ENCODE data around the gene TMEM179. TPM values are rescaled to one million over a fixed set of nuclear protein-coding genes. Genes with fewer than 3 reads are reported as not detected.

Gene TMEM179
- total RNA-seq, 2 donors from 2014 or later = 8.2 to 15.7 TPM

DNA sequence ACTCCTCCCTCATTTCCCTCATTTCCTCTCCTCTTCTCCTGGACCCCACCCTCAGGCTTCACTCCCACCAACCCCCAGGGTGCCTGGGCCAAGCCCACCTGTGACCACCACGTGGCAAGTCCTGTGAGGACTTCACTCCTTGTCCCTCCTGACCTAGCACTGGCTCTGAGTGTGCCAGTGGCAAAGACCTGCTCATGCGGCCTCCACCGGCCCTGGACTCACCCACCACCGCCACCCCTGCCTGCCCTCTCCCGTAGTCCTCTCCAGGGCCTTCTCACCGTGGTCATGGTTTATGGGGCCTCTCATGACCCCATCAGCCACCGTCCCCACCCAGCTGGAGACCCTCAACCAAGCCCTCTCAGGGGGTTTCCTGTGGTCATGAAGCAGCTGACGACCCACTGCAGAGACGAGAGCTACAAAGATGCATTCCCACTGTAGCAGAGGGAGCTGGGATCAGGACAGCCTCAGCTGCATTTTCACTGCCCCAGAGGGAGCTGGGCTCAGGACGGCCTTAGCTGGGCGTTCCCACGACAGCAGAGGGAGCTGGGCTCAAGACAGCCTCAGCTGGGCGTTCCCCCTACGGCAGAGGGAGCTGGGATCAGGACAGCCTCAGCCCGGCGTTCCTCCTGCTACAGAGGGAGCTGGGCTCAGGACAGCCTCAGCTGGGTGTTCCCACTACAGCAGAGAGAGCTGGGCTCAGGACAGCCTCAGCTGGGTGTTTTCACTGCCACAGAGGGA, 28.2 kb downstream of the TMEM179 start:
- Mint-ChIP-seq H3K4me3 (no peak overlapping the region), H3K4me1 (peaks cover 6% of the 10 kb centered on the region), H3K9me3 (no peaks in the 10 kb centered on the region), H3K27ac (no peak overlapping the region), H3K36me3 (ENCODE audit: low read depth) (no peaks in the 10 kb centered on the region), H3K27me3 (ENCODE audit: insufficient read depth) (no peaks in the 10 kb centered on the region)
- 88 to 91% methylated on average over 10 to 16 of the region's 16 CpGs for WGBS, 2 experiments (ENCODE audit: insufficient coverage in 1 of 2, insufficient read length in 1 of 2)
- H3K4me3 ChIP-seq (ENCODE audit: low read length) = no peak overlapping the region
- no peaks in the 10 kb centered on the region for H3K4me1 ChIP-seq (ENCODE audit: control insufficient read depth, insufficient read depth, low read length)
- H3K9ac ChIP-seq (ENCODE audit: extremely low read depth, low read length, poor library complexity, severe bottlenecking) = no peak overlapping the region
- TF ChIP-seq, protein P1, sequence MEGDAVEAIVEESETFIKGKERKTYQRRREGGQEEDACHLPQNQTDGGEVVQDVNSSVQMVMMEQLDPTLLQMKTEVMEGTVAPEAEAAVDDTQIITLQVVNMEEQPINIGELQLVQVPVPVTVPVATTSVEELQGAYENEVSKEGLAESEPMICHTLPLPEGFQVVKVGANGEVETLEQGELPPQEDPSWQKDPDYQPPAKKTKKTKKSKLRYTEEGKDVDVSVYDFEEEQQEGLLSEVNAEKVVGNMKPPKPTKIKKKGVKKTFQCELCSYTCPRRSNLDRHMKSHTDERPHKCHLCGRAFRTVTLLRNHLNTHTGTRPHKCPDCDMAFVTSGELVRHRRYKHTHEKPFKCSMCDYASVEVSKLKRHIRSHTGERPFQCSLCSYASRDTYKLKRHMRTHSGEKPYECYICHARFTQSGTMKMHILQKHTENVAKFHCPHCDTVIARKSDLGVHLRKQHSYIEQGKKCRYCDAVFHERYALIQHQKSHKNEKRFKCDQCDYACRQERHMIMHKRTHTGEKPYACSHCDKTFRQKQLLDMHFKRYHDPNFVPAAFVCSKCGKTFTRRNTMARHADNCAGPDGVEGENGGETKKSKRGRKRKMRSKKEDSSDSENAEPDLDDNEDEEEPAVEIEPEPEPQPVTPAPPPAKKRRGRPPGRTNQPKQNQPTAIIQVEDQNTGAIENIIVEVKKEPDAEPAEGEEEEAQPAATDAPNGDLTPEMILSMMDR (conservative IDR thresholded peaks at IDR 0.05) = no peak
- DNase-seq = peak; percentile 64
- no peaks in the 10 kb centered on the region for H3K36me3 ChIP-seq (ENCODE audit: control insufficient read depth, insufficient read depth, low read length)
- no peaks in the 10 kb centered on the region for H3K27me3 ChIP-seq (ENCODE audit: control insufficient read depth, insufficient read depth, low read length, poor library complexity, severe bottlenecking)
- H3K9me3 ChIP-seq (ENCODE audit: control insufficient read depth, low read length) = no peaks in the 10 kb centered on the region
- H3K27ac ChIP-seq (ENCODE audit: low read depth, low read length) = peak overlapping the region; percentile 2

DNA sequence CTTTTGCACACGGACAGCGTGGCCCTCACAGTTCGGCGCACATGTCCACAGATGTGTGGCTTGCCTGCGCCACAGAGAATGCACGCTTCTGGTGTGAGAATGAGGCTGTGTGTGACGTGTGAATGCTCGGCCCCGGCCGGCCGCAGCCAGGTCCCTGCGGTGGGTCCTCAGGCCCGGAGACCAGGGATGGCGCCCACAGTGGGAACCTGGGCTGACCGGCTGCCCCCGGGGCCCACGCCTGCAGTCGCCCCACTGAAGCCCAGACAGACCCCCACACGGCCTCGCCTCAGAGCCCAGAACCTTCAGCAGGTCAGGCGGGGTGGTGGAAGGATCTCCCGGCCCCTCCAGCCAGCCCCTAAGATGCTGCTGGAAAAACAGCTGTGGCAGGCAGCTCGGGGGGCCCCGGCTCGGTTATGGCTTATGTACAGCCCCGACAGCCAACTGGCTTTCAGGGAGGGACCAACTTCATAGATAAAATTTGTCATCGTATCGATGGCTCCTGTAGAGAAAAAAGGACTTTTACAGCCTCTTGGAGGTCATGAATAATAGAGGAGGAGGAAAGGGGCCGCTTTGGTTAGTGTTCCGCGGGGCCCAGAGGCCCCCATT, 29.5 kb downstream of the TMEM179 start:
- Histone ChIP-seq H3K4me1 (ENCODE audit: control insufficient read depth, insufficient read depth, low read length) (no peaks in the 10 kb centered on the region), H3K4me3 (ENCODE audit: low read length) (no peak overlapping the region), H3K27ac (ENCODE audit: low read depth, low read length) (no peak overlapping the region), H3K27me3 (ENCODE audit: control insufficient read depth, insufficient read depth, low read length, poor library complexity, severe bottlenecking) (no peaks in the 10 kb centered on the region), H3K9ac (ENCODE audit: extremely low read depth, low read length, poor library complexity, severe bottlenecking) (no peak overlapping the region), H3K36me3 (ENCODE audit: control insufficient read depth, insufficient read depth, low read length) (no peaks in the 10 kb centered on the region), H3K9me3 (ENCODE audit: control insufficient read depth, low read length) (no peaks in the 10 kb centered on the region)
- DNase-seq = no peak
- TF ChIP-seq, protein P1 (conservative IDR thresholded peaks at IDR 0.05) = no peak
- Mint-ChIP-seq H3K9me3 (no peaks in the 10 kb centered on the region), H3K36me3 (ENCODE audit: low read depth) (no peaks in the 10 kb centered on the region), H3K27me3 (ENCODE audit: insufficient read depth) (no peaks in the 10 kb centered on the region), H3K4me3 (no peak overlapping the region), H3K4me1 (peaks cover 6% of the 10 kb centered on the region), H3K27ac (no peak overlapping the region)
- WGBS, 2 experiments (ENCODE audit: insufficient coverage in 1 of 2, insufficient read length in 1 of 2) = 92 to 98% methylated on average over 11 to 31 of the region's 31 CpGs

DNA sequence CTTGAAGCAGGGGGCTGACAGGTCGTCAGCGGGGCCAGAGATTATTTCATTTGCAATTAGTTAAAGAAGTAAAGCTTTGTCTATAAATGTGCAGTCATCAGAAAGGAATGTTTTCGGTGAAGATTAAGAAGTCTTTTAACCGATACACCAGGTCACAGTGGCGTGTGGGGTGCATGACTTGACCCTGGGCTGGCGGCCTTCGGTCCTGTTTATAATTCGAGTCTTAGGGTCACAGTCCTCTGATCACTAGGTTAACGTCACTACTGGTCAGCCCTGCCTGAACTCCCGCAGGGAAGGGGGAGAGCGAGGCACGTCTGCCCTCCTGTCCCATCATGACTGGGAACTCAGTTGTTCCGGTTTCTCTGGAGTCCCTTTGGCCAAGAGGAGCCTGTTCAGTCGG, 30.0 kb downstream of the TMEM179 start:
- H3K9me3 ChIP-seq (ENCODE audit: control insufficient read depth, low read length) = no peaks in the 10 kb centered on the region
- no peak overlapping the region for H3K4me3 ChIP-seq (ENCODE audit: low read length)
- H3K36me3 Mint-ChIP-seq (ENCODE audit: low read depth) = no peaks in the 10 kb centered on the region
- H3K27me3 ChIP-seq (ENCODE audit: control insufficient read depth, insufficient read depth, low read length, poor library complexity, severe bottlenecking) = no peaks in the 10 kb centered on the region
- no peak overlapping the region for H3K27ac ChIP-seq (ENCODE audit: low read depth, low read length)
- WGBS, 2 experiments (ENCODE audit: insufficient coverage in 1 of 2, insufficient read length in 1 of 2) = 91 to 92% methylated on average over 11 to 14 of the region's 14 CpGs
- H3K9me3 Mint-ChIP-seq = no peaks in the 10 kb centered on the region
- peaks cover 6% of the 10 kb centered on the region for H3K4me1 Mint-ChIP-seq
- no peak overlapping the region for H3K9ac ChIP-seq (ENCODE audit: extremely low read depth, low read length, poor library complexity, severe bottlenecking)
- no peaks in the 10 kb centered on the region for H3K27me3 Mint-ChIP-seq (ENCODE audit: insufficient read depth)
- H3K36me3 ChIP-seq (ENCODE audit: control insufficient read depth, insufficient read depth, low read length) = no peaks in the 10 kb centered on the region
- H3K27ac Mint-ChIP-seq = peak overlapping the region; percentile 1
- no peaks in the 10 kb centered on the region for H3K4me1 ChIP-seq (ENCODE audit: control insufficient read depth, insufficient read depth, low read length)
- TF ChIP-seq, protein P1 (conservative IDR thresholded peaks at IDR 0.05) = no peak
- no peak overlapping the region for H3K4me3 Mint-ChIP-seq
- DNase-seq = no peak
